CD4-positive, alpha-beta T cell treated with Interleukin-10 for 1 hour (primary cell): Measurements from ENCODE around the gene TMEM219.

Experiments
- DNase-seq: peaks from one replicate; pipeline ENCODE4 v3.0.0-alpha.2; 2020

The TMEM219 gene

GRCh38 chr16:29983420-29984136 lies 21.7 kb downstream of the TMEM219 start:
- DNase-seq = no peak

DNA sequence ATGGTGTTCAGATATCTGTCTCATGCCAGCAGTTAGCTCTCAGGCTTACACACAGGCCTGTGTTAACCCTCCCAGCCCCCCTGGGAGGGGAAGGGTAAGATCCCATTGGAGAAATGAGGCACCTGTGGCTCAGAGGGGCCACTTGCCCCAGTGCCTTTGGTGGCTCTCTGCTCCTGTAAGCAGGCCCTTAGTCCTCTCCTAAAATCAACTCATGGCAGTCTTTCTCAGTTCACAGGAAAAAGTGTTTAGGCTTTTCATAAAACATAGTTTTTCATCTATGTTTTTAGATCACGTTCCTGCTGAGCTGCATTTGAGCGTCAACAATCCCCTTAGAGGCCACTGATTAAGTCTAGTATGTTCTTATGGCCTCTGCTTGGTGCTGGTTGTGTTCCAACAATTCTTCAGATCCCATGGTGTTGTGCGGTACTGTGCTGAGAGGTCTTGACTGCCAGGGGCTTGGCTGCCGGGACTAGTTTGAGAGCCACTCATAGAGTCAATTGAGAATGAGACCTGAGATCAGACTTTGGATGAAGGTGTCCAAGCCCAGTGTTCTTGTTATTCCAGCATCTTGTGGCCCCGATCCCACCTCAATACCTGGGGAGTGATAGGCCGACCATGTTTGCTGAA lies 22.4 kb downstream of the TMEM219 start:
- no peak for DNase-seq

DNA sequence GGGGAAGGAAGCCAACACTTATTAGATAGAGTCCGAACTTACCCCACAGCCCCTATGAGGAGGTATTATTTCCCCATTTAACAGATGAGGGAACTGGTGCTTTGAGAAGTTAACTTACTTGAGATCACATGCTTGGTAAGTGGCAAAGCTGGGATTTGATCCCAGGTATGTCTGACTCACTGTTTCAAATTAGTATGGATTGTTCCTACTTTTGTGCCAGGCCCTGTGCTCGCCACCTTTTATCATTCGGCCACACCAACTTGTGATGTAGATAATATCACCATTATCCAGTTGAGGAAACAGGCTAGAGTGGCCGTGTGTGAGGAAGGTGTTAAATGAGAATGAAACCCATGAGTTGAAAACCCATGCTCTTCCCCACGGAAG lies 22.9 kb downstream of the TMEM219 start:
- no peak for DNase-seq

- DNase-seq = no peak
These were observed 23.5 kb downstream of the TMEM219 start for GRCh38 chr16:29985271-29985811.

- no peak for DNase-seq
These were observed 24.4 kb downstream of the TMEM219 start for GRCh38 chr16:29986231-29986630.

- DNase-seq = no peak
These were observed 25.1 kb downstream of the TMEM219 start for GRCh38 chr16:29986931-29987330.

DNA sequence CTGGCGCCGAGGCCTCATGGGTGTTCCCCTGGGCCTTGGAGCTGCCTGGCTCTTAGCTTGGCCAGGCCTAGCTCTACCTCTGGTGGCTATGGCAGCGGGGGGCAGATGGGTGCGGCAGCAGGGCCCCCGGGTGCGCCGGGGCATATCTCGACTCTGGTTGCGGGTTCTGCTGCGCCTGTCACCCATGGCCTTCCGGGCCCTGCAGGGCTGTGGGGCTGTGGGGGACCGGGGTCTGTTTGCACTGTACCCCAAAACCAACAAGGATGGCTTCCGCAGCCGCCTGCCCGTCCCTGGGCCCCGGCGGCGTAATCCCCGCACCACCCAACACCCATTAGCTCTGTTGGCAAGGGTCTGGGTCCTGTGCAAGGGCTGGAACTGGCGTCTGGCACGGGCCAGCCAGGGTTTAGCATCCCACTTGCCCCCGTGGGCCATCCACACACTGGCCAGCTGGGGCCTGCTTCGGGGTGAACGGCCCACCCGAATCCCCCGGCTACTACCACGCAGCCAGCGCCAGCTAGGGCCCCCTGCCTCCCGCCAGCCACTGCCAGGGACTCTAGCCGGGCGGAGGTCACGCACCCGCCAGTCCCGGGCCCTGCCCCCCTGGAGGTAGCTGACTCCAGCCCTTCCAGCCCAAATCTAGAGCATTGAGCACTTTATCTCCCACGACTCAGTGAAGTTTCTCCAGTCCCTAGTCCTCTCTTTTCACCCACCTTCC lies 25.6 kb downstream of the TMEM219 start:
- no peak for DNase-seq

DNA sequence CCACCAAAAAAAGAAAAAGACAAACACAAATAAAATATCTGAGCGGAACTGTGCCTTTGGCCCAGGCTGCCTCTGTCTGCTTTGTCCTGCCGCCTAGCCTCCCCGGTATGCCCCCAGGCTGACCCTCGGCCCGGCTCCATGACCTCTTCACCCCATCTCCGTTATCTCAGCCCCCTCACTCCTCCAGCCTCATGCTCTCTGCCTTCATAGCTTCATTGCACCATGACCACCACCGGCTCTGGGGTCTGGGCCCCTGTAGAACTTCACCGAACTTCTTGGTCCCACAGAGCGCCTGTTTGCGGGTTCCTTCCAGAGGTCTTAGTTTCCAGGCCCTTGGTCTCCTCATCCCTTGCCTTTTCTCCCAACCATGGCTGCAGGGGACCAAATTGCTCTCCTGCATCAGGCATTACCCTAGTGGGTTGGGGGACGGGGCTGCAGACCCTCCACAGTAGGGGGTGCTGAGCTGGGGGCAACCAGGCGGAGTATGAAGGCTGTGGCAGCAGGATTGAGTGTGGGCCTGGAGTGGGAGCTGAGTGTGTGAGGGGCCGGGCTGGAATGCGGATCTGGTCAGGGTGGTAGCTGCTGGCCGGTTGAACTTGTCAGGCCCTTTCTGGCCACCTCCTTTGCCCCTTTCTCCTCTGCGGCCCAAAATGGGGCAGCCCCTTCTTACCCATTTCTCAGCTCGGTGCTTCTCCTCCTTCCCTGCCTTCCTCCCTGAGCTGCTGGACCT lies 26.6 kb downstream of the TMEM219 start:
- DNase-seq = no peak

DNA sequence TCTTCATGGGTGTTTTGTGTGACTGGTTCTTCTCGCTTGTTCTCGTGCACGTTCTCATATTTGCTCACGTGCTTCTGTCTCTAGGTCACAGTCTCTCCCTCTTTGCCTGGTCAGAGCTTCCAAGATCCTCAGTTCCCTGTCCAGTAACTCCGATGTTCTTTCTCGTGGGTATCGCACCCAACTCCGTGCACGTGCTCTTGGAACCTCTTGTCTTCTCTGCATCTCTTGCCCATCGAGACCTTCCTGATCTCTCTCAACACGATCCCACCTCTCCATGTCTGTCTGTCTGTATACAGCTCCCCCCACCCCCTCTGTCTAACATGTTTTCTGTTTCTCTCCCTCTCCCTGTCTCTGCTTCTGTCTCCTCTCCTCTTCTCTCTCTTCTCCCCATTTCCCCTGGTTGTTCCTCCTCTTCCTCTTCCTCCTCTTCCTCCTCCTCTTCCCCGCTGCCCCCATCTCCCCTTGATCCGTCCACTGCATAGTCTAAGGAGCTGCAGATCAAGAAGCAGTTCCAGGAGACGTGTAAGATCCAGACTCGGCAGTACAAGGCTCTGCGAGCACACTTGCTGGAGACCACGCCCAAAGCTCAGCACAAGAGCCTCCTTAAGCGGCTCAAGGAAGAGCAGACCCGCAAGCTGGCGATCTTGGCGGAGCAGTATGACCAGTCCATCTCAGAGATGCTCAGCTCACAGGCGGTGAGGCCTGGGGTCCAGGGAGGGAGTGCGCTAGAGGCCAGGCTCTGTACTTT lies 27.4 kb downstream of the TMEM219 start:
- DNase-seq = no peak

GRCh38 chr16:29990034-29990433 lies 28.2 kb downstream of the TMEM219 start:
- no peak for DNase-seq

DNA sequence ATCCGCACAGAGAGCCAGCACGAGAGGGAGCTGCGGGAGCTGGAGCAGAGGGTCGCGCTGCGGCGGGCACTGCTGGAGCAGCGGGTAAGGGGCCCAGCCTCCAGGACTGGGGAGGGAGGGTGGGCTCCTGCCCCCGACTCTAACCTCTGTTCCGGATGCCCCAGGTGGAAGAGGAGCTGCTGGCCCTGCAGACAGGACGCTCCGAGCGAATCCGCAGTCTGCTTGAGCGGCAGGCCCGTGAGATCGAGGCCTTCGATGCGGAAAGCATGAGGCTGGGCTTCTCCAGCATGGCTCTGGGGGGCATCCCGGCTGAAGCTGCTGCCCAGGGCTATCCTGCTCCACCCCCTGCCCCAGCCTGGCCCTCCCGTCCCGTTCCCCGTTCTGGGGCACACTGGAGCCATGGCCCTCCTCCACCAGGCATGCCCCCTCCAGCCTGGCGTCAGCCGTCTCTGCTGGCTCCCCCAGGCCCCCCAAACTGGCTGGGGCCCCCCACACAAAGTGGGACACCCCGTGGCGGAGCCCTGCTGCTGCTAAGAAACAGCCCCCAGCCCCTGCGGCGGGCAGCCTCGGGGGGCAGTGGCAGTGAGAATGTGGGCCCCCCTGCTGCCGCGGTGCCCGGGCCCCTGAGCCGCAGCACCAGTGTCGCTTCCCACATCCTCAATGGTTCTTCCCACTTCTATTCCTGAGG lies 29.1 kb downstream of the TMEM219 start:
- no peak for DNase-seq

DNA sequence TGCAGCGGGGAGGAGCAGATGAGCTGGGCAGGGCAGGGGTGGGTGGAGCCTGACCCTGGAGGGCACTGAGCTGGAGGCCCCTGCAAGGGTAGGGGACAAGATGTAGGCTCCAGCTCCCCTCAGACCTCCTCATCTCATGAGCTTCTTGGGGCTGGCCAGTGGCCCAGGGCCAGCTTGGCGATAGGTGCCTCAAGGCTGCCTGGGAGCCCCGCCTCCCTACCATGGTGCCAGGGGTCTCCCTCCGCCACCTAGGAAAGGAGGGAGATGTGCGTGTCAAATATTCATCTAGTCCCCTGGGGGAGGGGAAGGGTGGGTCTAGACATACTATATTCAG lies 29.7 kb downstream of the TMEM219 start:
- no peak for DNase-seq

GRCh38 chr16:29992344-29992967 lies 30.6 kb downstream of the TMEM219 start:
- DNase-seq = no peak

DNA sequence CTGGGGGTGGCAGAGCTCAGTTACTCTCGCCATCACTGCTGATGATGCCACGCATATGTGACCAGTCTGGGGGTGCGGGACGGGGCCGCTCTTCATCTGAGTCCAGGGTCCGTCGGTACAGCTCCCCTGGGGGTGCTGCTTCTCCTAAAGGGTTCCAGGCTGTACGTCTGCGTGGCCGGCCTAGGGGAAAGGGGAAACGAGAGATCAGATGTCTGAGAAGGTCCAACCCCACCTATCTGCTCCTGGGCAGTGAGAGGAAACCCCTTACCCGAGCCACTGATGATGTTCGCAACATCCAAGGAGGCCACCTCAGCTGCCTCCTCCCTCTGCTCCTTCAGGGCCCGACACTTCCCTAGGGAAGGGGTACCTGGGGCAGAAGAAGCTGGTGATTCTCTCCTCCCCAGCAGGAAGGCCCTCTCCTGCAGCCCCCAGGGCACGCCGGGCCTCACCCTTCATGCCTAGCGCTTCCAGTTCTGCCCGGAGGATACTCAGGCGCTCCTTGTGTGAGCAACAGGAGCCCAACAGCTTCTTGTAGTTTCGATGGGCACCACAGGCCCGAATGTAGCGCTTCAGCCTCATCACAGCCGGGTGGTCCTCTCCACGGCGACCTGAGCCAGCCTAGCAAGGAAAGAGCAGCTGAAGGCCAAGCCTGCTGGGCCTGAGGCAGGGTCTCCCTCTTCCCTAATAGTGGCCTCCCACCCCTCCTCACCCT lies 31.5 kb downstream of the TMEM219 start:
- DNase-seq = no peak

DNA sequence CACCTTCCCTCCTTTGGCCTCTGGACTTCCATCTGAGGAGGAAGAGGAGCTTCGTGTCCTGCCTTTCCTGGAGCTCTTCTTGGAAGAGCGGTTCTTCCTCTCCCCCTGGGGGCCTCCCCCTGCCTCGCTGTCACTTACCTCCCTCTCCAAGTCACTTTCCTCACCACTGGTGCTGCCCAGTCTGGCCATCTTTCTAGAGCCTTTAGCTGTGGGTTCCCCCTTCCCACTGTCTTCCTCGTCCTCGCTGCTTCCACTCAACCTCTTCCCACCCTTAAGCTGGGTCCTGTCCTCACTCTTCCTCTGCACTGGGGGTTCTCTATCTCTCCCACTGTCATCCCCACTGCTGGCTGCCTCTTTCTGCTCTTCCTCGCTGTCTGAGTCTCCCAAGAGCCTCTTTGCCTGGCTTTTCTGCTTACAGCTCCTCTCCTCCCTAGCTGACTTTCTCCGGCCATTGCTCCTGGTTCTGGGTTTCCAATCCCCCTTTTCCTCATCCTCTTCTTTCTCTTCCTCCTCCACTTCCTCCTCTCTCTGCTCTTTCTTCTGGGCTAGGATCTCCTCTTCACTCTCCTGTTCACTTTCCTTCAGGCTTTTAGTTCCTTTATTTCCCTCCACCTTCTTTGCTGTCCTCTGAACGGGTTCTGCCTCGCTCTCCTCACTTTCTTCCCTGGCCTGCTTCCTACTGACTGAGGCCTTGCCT lies 32.2 kb downstream of the TMEM219 start:
- no peak for DNase-seq

DNA sequence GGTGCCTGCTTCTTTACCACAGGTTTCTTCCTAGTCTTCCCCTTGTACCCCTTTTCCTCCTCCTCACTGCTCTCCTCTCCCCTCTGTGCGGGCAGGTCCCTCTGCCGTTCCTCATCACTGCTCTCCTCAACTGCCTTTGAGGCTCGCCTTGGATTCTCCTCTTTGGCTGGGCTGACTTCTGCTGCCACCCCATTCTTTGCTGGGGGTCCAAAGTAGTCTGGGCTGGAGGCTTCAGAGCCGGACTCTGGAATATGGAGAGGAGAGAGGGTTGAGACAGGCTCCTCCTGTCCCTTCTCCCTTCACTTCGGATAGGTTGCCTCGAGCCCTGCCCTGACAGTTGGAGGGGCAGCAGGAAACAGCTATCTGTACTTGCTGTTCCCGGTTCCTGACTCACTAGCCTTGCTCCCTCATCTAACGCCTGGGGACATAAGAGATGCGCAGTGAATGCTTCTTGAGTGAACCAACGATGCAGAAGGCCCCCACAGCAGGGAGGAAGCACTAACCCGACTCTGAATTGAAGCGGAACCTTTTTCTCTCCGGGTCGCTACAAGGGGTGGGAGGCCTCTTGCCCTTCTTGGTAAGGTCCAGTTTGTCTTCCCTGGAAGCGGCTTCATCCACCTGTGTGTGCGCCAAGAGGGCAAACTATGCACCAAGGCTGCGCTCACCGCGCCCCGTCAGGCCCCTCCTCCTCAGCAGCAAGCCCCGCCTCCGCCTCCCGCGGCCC lies 32.9 kb downstream of the TMEM219 start:
- no peak for DNase-seq

GRCh38 chr16:29995324-29995910 lies 33.5 kb downstream of the TMEM219 start, which contains the start of gene HIRIP3:
TSS of gene HIRIP3 (minus strand) at chr16:29995617. CDS start at chr16:29995605, 12 bp downstream.
- DNase-seq = peak; percentile 89

- peak; percentile 98 for DNase-seq
These were observed 34.3 kb downstream of the TMEM219 start, which contains the start of gene INO80E for GRCh38 chr16:29995911-29996765. TSS of gene INO80E (plus strand) at chr16:29996241. CDS start at chr16:29996311, 70 bp downstream.
